SW 1271 (cell line): ENCODE results near the gene ZNF283.

Experiments
- DNase-seq, 2 experiments: peaks; one replicate each; lab custom pipeline; 2025; lab: John Stamatoyannopoulos, UW

ZNF283 gene

DNA sequence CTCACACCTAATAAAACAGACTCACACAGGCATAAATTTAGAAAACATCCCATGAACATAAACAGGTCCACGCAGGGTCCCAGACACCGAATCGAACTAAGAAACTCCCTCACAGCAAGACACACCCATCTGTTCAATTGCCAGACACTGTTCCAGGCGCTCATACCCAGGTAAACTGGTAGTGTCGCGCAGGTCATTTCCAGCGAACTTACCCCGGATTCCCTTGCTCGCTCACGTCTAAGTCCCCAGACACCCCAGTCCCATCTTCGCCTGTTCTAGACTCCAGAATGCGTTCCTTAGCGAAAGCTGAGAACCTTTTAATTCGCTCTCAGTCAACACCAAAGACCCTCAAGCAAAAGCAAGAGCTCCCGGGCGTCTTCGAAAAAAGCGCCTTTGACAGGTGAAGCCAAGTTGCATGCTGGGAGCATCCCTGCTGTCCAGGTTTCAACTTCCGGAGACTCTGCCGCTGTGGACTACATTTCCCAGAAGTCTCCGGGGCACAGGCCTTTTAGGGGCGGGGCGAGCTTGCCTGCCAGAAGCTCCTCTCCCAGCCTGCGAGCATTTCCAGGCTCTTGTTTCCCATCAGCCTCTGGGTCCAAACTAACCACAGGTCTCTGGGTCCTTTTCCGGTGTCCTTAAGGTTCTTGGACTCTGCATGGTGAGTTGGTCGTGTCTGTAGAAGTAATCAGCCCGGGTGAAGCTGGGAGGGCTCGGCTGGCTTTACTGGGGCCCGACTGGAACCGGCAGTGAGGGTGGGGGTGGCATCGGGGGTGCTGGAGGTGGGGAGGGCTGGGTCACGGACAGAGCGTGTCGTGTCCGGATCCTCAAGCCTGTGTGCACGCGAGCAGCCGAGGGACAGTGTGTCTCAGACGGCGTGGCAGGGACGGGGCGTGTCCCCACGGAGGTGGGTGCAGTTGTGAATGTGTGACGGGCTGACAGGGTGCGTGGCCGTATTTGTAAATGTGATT is at the start of gene ZNF283:
Gene ZNF283, plus strand, starts transcription at position 535 of the 968 bp plus-strand sequence. CDS start 6,184 bp downstream, outside the sequence.
- peak; percentile 63 to 88 for DNase-seq

DNA sequence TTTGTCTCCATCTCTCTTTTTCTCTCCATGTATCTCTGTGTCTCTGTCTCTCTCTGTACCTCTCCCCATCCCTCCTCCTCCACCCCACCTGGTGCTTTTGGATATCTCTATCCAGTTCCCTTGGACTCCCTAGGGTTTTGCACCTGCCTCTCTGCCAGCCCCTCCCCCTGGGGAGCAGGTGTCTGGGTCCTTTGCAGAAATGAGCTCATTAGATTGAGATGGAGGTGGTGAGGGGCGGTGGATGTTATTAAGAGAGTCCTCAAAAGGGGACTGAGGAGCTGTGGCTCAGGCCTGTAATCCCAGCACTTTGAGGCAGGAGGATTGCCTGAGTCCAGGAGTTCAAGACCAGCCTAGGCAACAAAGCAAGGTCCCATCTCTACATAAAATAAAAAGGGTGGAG is 48.5 kb upstream of the ZNF283 start:
- DNase-seq: no peak

DNA sequence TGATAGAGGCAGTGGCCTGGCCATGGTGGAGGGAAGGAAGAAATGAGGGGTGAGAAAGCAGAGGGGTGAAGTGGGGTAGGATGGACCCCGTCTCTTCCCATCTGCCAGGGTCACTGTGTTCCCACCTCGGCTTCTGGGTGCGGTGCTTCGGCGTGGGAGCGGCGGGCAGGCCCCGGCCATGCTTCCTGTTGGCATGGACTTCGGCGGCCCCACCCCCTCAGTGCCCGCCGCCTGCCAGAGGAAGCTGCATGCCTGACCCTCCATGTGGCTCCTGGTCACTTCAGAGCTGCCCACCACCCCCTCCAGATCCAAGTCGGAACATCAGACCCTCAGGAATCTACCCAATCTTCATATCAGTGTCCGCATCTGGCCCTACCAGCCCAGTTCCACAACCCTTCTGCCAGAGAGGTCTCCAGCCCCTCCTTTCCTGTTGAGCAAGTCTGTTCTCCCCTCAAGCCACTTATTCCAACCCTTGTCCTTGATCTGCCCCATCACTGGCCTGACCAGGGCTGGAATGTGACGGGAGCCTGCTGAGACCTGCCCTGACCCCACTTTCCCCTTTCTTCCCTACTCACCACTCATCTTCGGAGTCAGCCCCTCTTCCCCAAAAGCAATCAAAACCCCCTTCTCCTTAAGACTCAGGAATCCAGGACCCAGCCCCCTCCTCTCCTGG is 47.8 kb upstream of the ZNF283 start:
- no peak for DNase-seq

DNA sequence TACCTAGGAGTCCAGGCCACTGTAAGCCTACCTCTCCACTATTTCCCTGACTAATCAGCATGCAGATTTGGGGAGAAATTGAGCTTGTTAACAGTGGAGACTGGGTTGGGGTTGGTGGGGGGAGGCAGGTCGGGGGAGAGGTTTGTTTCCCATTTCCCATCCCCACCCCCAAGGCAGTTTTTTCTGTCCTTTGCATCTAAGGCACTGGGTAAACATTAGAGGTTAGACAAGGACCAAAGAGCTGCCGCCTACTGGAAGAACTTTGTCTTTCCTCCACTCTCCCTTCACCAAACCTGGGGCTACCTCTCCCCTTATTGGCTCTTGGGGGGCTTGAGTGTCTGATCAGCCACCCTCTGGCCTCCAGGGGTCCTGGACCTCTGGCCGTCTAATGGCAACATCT is 47.3 kb upstream of the ZNF283 start:
- no peak for DNase-seq

DNA sequence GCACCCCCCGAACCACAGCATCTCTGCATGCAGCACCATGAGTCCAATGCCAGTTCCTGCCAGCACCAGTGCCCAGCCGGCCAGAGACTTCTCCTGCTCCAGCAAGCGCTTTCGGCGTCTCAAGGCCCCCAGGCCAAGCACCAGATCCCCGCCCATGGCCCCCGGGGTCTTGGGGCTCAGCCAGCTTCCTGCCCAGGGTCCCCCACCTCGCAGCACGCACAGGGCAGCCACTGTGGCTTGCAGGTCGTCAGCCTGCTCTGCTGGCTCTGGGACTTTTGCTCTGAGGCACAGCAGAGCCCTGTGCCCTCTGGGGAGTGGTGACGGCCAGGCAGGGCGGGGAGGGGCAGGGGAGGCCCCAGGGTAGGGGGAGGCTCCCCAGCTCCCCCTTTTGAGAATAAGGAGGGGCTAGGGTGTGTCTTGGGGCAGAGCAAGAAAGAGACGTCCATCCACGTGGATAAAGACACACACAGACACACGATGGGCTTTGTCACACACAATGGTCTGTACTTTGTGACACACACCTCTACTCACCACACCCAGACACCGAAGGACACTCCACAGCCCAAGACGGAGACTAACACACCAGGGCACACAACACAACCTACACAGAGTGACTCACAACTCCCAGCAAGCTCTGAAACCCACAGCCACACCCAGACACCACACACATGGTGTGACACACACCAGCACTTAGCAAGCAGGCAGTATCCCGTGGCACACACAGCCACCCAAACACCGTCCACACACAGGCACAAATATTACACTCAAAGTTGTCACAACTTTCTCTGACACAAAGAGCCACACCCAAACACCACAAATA is 46.2 kb upstream of the ZNF283 start, which contains the start of gene KCNN4:
Gene KCNN4, minus strand, starts transcription at position 268 of the 820 bp plus-strand sequence. Its CDS starts 112 bp downstream, at position 156.
- peak in 1 of 2 experiments; percentile 57 for DNase-seq

DNA sequence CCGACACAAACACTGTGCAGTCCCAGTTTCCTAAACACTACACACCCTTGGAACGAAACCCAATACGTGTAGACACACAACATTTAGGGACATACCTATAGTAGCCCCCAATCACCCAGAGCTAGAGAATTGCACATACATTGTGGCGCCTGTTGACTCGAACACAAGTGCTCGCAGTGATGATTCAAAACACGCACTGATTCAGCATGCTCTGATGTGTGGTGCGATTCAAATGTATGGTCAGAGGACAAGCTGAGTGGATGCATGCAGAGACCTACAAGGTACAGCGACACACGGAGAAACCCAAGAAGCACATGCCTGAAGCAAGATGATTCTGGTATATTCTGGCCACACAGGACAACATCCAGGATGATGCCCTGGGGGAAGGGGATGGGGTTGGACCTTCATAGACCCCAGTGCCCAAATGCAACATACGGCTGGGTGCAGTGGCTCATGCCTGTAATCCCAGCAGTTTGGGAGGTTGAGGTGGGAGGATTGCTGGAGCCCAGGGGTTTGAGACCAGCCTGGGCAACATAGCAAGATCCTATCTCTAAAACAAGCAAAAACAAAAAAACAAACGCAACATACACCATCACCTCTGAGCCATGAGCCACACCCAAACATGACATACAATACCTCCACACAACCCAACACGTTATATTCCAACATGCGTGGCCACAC is 45.4 kb upstream of the ZNF283 start:
- DNase-seq: no peak

DNA sequence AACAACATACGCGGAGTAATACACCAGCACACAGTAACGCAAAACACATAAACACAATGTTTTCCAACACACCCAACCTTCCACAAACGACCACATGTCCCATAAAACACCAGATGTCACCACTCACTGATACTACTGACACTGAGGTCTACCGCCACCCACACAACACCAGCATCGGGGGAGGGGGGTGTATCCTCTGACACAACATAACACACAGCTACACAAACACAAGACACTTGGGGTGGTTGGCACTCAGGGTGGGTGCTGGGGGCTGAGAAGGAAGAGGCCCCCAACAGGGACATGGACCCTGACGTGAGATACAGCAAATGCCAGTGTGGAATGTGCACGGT is 44.8 kb upstream of the ZNF283 start:
- no peak for DNase-seq

DNA sequence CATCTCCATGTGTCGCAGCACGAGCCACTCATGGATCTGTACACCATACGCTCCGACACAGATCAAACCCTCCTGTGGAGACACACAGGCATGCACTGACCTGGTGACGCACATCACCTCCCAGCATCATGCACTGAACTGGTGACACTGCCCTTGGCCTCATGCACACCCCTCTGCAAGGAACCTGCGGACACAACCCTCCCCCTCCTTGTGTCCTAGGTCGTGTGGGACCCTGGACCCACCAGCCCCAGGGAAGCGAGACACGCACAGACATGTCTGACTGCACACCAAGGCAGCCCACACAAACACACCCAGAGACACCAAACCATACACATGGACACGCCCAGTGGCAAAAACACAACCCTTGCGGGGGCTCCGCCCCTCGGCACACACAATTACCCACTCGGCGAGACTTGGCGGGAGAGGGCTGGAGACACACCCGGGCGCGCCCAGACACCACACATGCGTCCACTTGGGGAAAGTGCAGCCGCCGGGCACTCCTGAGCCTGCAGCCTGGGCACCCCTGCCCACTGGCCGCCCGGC is 44.4 kb upstream of the ZNF283 start:
- no peak for DNase-seq

DNA sequence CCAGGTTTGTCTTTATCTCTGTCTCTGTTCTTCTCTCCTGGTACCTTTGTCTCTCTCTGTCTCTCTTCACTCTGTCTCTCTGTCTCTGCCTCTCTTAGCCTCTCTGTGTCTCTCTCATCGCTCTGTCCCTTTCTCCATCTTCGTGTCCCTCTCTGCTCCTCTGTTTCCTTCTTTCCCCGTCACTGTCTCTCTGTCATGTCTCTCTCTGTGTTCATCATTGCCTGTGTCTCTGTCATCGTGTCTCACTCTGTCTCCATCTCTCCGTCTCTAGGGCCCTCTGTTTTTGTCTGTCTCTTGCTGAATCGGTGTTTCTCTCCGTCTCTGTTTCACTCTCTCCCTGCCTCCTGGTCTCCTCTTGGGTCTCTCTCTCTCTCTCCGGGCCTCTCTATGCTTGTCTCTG is 43.5 kb upstream of the ZNF283 start:
- DNase-seq: no peak

DNA sequence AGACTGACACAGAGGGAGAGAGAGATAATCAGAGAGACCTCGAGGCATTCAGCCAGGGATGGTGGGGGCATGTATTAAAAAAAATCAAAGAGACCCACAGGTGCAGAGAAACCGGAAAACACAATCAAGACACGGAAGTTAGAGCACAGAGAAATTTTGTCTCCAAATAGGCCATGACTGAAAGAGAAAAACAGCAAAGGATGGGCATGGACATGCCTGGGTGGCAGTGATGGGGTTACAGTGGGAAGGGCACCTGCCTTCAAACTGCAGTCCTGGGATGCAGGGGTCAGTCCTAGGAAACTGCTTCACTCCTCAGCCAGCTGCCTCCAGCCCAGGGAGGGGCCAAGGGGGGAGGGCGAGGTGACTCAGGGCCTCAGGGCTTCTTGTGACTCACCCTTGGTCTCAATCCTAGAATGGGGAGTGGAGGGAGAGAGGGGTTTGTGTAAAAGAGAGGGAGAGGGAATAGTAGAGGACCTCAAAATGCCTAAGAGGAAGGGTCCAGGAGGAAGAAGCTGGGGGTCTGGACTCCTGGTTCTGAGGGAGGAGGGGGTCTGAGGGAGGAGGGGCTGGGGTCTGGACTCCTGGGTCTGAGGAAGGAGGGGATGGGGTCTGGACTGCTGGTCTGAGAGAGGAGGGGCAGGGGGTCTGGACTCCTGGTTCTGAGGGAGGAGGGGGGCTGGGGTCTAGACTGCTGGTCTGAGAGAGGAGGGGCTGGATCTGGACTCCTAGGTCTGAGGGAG is 42.7 kb upstream of the ZNF283 start:
- peak; percentile 34 to 55 for DNase-seq

DNA sequence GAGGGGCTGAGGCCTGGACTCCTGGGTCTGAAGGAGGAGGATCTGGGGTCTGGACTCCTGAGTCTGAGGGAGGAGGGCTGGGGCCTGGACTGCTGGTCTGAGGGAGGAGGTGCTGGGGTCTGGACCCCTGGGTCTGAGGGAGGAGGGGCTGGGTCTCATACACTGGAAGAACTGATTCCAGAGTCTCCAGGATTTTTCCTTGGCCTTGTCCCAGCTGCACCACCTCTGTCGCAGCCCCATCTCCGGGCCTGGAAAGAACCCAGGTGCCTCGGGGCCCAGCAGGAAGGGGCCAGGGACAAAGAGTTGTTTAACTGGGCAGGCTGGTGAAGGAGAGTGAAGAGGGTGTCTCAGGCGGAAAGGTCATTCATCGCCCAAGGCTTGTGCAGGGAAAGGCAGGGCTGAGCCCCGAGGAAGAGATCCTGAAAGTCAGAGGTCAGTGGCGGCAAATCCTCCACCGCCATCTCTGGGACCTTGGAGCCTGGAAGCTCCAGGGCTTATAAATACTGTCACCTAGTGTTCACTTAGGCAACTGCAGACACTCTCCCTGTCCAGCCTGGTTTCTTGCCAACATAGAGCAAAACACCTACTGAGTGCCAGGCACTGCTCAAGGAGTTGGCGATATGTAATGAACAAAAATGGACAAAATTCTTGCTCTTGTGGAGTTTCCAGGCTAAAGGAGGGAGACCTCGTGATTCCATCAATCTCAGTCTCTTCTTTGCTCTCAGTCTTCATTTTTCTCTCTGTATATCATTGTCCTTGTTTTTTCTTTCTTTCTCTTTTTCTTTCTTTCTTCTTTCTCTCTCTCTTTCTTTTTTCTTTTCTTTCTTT is 41.9 kb upstream of the ZNF283 start:
- peak; percentile 65 to 79 for DNase-seq

DNA sequence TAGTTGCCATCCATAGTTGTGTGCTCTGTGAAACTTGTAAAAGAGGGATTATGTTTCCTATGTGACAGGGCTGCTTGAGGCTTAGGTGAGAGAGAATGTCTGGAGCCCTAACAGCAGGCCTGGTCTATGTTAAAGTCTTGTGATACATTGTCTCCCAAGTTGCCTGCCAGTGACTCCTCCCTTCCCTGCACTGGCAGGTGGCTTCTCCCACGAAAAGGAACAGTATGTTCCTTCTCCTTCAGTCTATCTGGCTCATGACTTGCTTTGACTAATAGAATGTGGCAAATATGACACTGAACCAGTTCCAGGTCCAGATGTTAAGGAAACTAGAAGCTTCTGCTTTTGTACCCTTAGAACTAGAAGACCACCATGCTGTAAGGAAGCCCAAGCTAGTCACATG is 40.5 kb upstream of the ZNF283 start:
- DNase-seq: no peak

DNA sequence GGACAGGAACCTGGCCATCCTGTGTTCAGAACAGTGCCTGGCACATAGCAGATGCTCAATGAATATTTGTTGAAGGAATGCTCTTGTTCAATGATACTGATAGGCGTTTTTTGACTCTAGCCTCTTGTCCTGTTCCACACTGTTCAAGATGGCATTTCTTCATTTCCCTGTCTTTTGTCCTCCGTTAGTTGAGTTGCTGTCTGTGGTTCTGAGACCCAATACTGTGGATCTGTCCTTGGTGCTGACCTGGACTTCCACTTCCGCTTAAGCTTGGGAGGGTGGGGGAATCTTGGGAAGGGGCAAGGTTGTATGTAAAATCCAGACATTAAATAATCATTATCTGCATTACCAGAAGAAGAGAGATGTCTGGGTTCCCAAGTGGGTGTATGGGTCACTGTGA is 38.1 kb upstream of the ZNF283 start:
- no peak for DNase-seq

DNA sequence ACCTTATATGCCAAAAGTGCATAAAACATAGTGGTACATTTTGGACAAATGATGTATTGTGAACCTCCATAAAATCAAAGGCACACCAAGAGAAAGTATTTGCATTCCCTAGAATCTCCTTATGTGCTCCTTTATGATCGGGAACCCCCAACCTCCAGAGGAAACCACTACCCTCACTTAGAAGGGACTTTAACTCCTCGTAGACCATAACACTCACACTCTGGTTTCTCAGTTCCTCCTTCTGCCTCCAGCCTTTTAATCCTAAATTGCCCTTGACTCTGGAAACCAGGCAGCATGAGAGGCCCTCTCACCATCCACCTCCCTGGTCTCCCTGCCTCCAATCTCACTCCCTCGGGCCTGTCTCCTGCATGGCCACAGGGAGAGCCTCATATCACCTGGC is 36.5 kb upstream of the ZNF283 start:
- no peak for DNase-seq

DNA sequence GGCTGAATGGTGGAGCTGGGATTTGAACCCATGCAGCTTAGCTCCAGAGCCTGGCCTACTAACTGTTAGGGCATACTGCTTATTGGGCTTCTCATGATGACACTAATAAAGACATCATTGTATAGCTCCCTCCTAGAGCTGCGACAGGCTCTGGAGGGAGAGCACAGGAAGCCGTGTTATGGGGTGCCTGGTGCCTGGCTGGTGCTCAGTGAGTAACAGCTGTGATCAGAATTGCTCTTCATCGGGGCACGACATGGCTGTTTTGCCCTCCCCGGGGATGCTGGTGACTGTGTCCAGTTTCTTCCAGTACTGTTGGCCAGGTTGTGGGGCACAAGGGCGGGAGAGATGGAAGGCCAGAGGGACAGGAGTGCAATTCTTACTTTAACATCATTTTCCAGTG is 30.0 kb upstream of the ZNF283 start:
- no peak for DNase-seq

DNA sequence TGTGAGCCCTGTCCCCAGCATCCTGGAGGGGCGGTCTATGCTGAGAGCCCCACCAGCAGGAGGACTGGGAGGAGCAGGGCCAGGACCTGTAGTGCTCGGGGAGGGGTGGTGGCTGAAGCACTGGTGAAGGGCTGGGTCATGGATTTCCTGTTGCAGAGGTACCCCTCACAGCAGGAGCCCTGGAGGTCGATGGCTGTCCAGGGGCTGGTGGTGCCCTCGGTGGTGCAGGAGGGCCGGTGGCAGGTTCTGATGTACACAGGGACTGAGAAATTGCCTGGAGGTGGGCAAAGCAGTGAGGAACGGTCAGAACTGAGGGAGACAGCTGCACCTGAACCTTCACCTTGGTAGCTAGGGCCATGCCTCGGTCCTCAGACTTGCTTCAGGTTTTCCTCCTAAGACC is 29.6 kb upstream of the ZNF283 start:
- no peak for DNase-seq

DNA sequence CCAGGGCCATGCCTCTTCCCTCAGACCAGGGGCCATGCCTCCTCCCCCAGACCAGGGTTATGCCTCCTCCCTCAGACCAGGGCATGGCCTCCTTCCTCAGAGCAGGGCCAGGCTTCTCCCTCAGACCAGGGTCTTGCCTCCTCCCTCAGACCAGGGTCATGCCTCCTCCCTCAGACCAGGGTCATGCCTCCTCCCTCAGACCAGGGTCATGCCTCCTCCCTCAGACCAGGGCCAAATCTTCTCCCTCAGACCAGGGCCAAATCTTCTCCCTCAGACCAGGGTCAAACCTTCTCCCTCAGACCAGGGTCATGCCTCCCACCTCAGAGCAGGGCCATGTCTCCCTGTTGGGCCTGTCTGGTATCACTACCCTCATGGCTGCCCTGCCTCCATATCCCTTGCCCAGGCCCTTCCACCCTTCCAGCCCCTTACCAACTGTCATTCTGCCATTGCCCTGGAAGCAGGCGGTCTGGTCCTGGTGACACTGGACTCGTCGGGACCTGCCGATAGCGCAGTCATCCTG is 29.0 kb upstream of the ZNF283 start:
- DNase-seq: no peak

DNA sequence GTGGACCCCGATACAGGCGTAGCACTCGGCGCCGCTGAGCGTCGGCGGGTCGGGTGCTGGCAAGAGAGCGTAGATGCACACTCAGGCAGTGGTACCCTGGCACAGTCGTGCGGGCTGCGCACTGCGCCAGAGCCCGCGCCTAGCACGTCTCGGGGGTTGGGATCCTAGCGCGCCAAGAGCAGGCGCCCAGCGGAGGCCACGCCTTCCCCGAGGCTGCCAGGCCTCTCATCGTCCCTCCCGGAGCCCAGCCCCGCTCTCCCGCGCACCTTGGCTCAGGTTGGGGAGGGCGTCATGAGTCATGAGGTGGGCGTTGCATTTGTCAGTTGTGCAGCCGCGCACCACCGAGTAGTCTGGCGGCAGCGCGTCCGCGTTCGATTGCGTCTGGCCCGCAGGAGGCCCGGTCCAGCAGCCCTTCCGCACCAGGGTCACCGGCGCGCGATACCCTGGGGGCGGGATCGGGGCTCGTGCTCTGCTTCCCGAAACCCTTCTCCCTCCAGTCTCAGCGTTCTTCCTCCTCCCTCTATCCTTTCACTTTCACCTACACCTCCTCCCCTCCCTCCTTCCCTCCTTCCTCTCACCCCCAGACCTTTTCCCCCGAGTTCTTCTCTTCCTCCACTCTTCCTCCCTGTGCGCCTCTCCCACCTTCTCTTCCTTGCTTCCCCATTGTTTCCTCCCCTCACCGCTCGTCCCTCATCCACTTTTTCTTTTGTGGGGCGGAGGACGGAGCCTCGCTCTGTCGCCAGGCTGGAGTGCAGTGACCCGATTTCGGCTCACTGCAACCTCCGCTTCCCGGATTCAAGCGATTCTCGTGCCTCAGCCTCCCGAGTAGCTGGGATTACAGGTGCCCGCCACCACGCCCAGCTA is 28.3 kb upstream of the ZNF283 start:
- no peak for DNase-seq
